Activated naive CD4-positive, alpha-beta T cell treated with anti-CD3 and anti-CD28 coated beads, Interleukin-2, amount 50 U/mL, for 72 hours (primary cell): ENCODE data around the gene C16orf89. TPM values are rescaled to one million over a fixed set of nuclear protein-coding genes. Genes with fewer than 3 reads are reported as not detected.

Experiments used
- ATAC-seq, 2 donors: fragments of 150-1000 bp; cut with Tn5 transposase; 2 replicates each; pipeline ENCODE4 v1.10.0; 2021; ENCODE audit warnings: mild to moderate bottlenecking in 2 of 2, moderate library complexity in 2 of 2
- DNase-seq, 2 donors: peaks; one replicate each; pipeline ENCODE4 v3.0.0; 2021 to 2022; ENCODE audit warnings: low spot score in 2 of 2
- H3K27ac Mint-ChIP-seq, 2 donors: one replicate each; pipeline ENCODE4 v1.8.0; 2022; ENCODE audit warnings: mild to moderate bottlenecking in 2 of 2, mixed read lengths in 2 of 2
- H3K36me3 Mint-ChIP-seq, 2 donors: one replicate each; pipeline ENCODE4 v1.8.0; 2022; ENCODE audit warnings: mixed read lengths in 2 of 2
- H3K9me3 Mint-ChIP-seq, 2 donors: one replicate each; pipeline ENCODE4 v1.8.0; 2022; ENCODE audit warnings: mixed read lengths in 2 of 2
- total RNA-seq, 2 donors: library from RNA; stranded (reverse); gene quantifications; one replicate each; pipeline ENCODE4 v1.2.3, GENCODE V29; 2022

Gene C16orf89
- total RNA-seq, 2 donors from 2014 or later, result not detected

DNA sequence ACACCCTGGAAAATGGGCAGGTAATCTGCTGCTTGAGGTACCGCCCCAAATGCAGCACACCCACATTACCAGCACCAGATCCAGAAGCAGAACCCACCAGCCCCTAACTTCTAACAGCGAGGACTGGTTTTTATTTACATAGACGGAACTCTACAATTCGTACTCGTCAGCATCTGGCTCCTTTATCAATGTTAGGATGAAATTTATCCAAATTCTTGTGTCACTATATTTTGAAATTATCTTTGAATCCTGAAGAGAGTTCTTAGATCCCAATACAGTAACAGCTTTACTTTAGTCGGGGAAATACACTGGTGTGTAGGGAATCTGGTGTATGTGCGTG lies 5.6 kb upstream of the C16orf89 start:
- no peaks in the 10 kb centered on the region for H3K9me3 Mint-ChIP-seq
- peaks cover 21 to 24% of the 10 kb centered on the region in 2 donors for H3K36me3 Mint-ChIP-seq
- DNase-seq, result no peak
- ATAC-seq, result no peak
- peak overlapping the region; percentile 93 to 99 for H3K27ac Mint-ChIP-seq

DNA sequence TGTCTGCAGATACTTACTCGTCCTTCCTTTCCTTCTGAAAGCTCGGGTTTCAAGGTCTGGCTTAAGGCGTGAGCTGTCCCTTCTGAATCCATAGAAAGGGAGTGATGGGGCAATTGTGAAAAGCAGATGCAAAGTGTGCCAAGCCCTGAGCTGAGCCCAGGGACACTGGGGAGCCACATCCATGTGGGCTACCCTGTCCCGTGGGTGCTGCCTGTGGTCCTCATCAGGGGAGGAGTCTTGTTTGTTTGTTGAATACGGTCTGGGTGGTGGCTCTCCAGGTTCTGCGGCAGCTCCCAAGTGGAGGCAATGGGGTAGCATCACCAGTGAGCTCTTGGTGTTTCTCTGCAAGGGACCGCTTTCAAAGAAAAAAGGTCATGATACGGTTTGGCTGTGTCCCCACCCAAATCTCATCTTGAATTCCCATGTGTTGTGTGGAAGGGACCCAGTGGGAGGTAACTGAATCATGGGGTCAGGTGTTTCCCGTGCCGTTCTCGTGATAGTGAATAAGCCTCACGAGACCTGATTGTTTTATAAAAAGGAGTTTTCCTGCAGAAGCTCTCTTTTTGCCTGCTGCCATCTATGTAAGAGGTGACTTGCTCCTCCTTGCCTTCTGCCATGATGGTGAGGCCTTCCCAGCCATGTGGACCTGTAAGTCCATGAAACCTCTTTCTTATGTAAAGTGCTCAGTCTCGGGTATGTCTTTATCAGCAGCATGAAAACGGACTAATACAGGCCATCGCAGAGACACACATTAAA lies 4.9 kb upstream of the C16orf89 start:
- no peaks in the 10 kb centered on the region for H3K9me3 Mint-ChIP-seq
- H3K27ac Mint-ChIP-seq, result peak overlapping the region; percentile 93 to 99
- no peak for ATAC-seq
- no peak for DNase-seq
- peaks cover 18 to 24% of the 10 kb centered on the region in 2 donors for H3K36me3 Mint-ChIP-seq

DNA sequence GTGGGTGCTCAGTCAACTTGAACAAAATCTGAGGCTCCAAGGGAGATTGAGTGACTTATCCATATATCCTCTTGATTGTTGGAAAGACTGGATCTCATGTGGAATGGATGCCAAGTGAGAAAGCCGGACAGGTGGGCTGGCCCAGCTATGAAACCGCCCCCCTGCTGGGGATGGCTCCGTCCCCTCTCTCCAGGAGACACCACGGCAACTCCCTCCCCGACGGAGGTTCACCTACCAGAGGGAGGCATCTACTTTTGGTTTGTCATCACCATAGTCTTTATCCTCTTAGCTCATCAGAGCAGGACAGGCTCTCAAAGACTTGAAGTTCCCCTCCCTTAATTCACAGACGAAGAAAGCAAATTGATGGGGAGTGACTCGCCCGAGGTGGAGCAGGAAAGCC lies 4.1 kb upstream of the C16orf89 start:
- DNase-seq (no peak), ATAC-seq (no peak)
- Mint-ChIP-seq H3K27ac (peak overlapping the region in 1 of 2 donors; percentile 73), H3K36me3 (peaks cover 10 to 18% of the 10 kb centered on the region in 2 donors), H3K9me3 (no peaks in the 10 kb centered on the region)

DNA sequence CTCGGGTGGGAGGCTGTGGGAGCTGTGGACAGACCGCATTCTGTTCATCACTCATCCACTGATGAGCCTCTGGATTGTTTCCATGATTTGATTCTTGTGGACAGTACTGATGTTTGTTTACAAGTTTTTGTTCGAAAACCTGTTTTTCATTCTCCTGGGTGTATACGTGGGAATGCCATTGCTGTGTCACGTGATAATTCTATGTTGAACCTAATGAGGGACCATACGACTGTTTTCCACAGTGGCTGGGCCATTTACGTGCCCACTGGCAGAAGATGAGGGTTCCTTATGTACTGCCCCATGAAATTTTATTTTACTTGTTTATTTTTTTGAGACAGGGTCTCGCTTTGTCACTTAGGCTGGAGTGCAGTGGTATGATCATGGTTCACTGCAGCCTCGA lies 3.3 kb upstream of the C16orf89 start:
- Mint-ChIP-seq H3K36me3 (peaks cover 7 to 18% of the 10 kb centered on the region in 2 donors), H3K27ac (peak overlapping the region in 1 of 2 donors; percentile 73), H3K9me3 (no peaks in the 10 kb centered on the region)
- DNase-seq (no peak), ATAC-seq (no peak)

GRCh38 chr16:5066511-5066910 lies 755 bp upstream of the C16orf89 start:
- no peaks in the 10 kb centered on the region for H3K9me3 Mint-ChIP-seq

GRCh38 chr16:5065326-5065725 lies 430 bp downstream of the C16orf89 start:
- ATAC-seq (no peak), DNase-seq (no peak)
- H3K36me3 Mint-ChIP-seq, result no peaks in the 10 kb centered on the region
- H3K9me3 Mint-ChIP-seq, result no peaks in the 10 kb centered on the region
- no peak overlapping the region for H3K27ac Mint-ChIP-seq

More at GRCh38 chr16:5066511-5066910, 755 bp upstream of the C16orf89 start:
- ATAC-seq (no peak), DNase-seq (no peak)
- H3K27ac Mint-ChIP-seq, result no peak overlapping the region
- H3K36me3 Mint-ChIP-seq, result peaks cover 2% of the 10 kb centered on the region in 2 donors

GRCh38 chr16:5064915-5065314 lies 841 bp downstream of the C16orf89 start:
- no peak overlapping the region for H3K27ac Mint-ChIP-seq
- H3K9me3 Mint-ChIP-seq, result no peaks in the 10 kb centered on the region
- DNase-seq (no peak), ATAC-seq (no peak)
- no peaks in the 10 kb centered on the region for H3K36me3 Mint-ChIP-seq

DNA sequence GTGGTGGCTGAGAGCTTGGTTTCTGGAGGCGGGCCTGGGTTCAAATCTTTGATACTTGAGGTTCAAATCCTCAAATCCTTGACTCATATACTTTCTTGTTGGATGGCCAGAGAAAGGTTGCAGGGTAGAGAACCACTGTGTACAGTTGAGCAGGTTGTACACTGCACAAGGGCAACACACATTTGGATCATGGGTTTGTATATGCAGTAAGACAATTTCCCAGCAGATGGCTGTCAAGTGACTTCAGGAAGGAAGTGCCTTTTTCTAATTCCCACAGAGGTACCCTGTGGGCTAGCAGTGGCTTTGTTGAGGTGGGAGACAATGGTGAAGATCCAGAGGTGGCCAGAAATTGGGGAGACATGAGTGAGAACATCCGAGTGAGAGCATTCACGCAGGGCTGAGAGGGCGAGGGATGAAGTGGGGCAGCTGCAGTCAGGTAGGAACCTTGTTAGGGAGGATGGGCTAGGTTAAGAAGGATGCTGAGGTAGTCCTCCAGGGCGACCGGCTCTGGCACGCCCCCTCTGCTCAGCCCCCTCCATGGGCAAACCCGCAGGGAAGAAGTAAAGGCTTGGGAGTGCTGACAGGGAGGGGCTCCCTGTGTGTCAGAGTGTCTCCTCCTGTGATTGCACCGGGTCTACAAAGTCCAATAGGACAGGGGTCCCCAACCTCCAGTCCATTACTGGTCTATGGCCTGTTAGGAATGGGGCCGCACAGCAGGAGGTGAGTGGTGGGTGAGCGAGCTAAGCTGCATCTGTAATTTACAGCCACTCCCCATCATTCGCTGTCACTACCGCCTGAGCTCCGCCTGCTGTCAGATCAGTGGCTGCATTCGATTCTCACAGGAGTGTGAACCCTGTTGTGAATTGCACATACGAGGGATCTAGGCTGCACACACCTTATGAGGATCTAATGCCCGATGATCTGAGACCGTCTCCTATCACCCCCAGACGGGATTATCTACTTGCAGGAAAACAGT lies 2.7 kb downstream of the C16orf89 start:
- Mint-ChIP-seq H3K9me3 (no peaks in the 10 kb centered on the region), H3K27ac (no peak overlapping the region), H3K36me3 (no peaks in the 10 kb centered on the region)
- ATAC-seq, result no peak
- DNase-seq, result no peak

- Mint-ChIP-seq H3K9me3 (no peaks in the 10 kb centered on the region), H3K36me3 (no peaks in the 10 kb centered on the region), H3K27ac (no peak overlapping the region)
- ATAC-seq (no peak), DNase-seq (no peak)
These were observed 3.7 kb downstream of the C16orf89 start for GRCh38 chr16:5062051-5062450.

- ATAC-seq, result no peak
- Mint-ChIP-seq H3K27ac (no peak overlapping the region), H3K9me3 (no peaks in the 10 kb centered on the region), H3K36me3 (no peaks in the 10 kb centered on the region)
- no peak for DNase-seq
These were observed 5.6 kb downstream of the C16orf89 start for GRCh38 chr16:5060073-5060641.

- ATAC-seq, result no peak
- Mint-ChIP-seq H3K9me3 (no peaks in the 10 kb centered on the region), H3K36me3 (no peaks in the 10 kb centered on the region), H3K27ac (no peak overlapping the region)
- no peak for DNase-seq
These were observed 6.2 kb downstream of the C16orf89 start for GRCh38 chr16:5059386-5060072.

DNA sequence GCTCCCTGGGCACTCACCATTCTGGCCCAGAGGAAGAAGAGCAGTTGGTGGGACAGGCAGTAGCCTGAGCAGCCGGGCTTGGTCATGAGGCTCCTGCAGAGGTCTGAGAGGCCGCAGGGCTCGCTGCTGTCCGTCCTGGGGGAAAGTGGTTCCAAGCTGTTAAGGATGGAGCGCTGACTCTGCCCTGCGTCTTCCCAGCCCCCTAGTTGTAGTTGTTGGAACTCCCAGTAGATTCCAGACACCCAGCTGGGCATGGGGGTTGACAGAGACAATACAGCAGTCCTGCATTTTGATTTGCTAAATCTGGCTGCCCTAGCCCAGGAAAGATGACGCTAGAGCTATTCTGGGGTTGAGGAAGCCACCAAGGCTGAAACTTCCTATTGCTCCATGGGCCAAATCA lies 7.3 kb downstream of the C16orf89 start:
- ATAC-seq (no peak), DNase-seq (no peak)
- Mint-ChIP-seq H3K9me3 (no peaks in the 10 kb centered on the region), H3K27ac (no peak overlapping the region), H3K36me3 (no peaks in the 10 kb centered on the region)

DNA sequence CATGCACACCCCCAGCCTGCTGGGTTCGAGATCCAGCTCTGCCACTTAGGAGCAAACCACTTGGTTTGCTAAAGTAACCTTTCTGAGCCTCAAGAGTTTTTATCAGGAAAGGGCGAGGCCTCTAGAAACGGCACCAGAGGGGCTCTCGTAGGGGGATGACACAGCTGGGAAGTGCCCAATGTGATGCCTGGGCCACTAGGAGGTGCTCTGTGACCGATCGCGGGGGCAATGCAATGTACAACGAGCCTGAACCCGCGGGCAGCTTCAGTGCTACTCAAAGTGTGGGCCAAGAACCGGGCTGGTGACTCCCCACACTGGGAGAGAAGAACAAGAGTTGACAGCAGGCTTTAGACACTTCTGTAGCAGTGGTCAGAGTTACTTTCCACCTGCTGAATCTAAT lies 9.4 kb downstream of the C16orf89 start:
- no peaks in the 10 kb centered on the region for H3K36me3 Mint-ChIP-seq
- no peak overlapping the region for H3K27ac Mint-ChIP-seq
- H3K9me3 Mint-ChIP-seq, result no peaks in the 10 kb centered on the region
- peak in 1 of 2 donors; percentile 53 for DNase-seq
- ATAC-seq, result peak; percentile 60 to 89

DNA sequence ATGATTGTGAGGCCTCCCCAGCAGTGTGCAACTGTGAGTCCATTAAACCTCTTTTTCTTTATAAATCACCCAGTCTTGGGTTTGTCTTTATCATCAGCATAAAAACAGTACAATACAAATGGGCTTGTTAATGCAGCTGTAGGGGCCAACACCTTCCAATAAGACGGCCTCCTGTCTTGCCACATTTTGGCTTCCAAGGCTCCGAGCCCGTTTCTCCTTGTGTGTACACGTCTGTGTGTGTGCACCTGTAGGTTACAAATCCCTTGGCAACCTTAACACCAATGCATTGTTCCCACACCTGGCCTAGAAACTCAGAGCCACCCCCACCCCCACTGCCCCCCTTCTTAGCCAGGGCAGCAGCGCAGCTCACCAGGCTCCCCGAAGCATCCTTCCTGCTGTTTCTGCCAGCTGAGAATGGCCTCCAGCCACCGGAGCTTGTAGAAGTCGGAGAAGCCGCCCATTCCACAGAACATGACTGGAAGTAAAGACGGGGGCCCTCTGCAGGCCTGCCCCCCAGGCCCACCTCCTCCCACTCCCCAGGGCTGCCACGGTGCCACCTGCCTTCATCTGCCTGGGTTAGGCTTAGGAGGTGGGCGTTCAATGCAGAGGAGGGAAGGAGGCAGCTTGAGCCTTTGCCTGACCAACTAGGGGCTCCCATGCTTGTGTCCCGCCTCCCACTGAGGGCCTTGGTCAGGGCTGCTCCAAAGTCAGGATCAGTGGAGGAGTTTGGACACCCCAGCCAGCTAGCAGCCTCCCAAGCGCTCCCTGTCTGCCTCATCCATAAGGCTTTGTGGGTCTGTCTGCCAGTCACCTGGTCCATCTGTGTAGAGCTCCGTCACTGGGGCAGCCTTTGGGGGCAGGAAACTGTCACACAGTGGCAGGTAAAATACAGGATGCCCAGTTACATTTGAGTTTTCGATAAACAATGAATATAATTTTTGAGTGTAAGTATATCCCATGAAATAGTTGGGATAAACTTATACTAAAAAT lies 10.6 kb downstream of the C16orf89 start:
- ATAC-seq (no peak), DNase-seq (no peak)
- H3K27ac Mint-ChIP-seq, result no peak overlapping the region
- no peaks in the 10 kb centered on the region for H3K9me3 Mint-ChIP-seq
- H3K36me3 Mint-ChIP-seq, result no peaks in the 10 kb centered on the region

DNA sequence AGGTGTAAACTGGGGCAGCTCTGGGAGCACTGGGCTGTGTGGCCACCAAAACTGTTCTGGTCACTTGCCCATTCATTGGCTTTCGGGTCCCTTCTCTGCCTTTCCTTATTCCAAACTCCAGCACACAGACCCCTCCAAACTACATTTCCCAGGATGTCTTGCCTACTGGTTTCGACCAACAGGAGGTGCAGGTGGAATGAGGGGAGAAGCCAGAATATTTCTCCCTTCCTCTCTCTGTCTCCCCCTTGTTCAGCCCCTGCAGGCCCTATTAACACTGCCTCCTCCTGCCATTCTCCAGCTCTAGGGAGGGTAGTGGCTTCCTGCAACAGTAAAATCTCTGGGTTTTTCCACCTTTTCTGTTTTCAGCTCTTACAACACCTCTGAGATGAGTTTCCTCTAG lies 18.8 kb downstream of the C16orf89 start:
- ATAC-seq, result no peak
- no peak overlapping the region for H3K27ac Mint-ChIP-seq
- H3K36me3 Mint-ChIP-seq, result peaks cover 0 to 4% of the 10 kb centered on the region in 2 donors
- no peak for DNase-seq
- H3K9me3 Mint-ChIP-seq, result peaks cover 0 to 6% of the 10 kb centered on the region in 2 donors
